WI38 (cell line): ENCODE measurements around the gene DUSP22.

Experiments
- H3K4me3 ChIP-seq: 2 replicates; pipeline ENCODE4 v1.5.1; 2011; ENCODE audit warnings: low read depth, mild to moderate bottlenecking, control low read depth, low read length
- CTCF ChIP-seq: IDR thresholded peaks from 2 replicates; pipeline ENCODE4 v1.5.1; 2012; ENCODE audit warnings: low read depth, mild to moderate bottlenecking, control low read depth, low read length

Gene DUSP22

GRCh38 chr6:379410-380181 is 87.3 kb downstream of the DUSP22 start:
- TF ChIP-seq CTCF: no peak
- H3K4me3 ChIP-seq: no peak overlapping the region

- TF ChIP-seq CTCF: no peak
Observed at GRCh38 chr6:380234-381218, 88.2 kb downstream of the DUSP22 start.

GRCh38 chr6:381742-382461 is 89.6 kb downstream of the DUSP22 start:
- no peak for TF ChIP-seq CTCF

More at GRCh38 chr6:380234-381218, 88.2 kb downstream of the DUSP22 start:
- no peak overlapping the region for H3K4me3 ChIP-seq

GRCh38 chr6:382883-383810 is 90.9 kb downstream of the DUSP22 start:
- TF ChIP-seq CTCF: no peak
- no peak overlapping the region for H3K4me3 ChIP-seq

More at GRCh38 chr6:381742-382461, 89.6 kb downstream of the DUSP22 start:
- H3K4me3 ChIP-seq: no peak overlapping the region

- no peak for TF ChIP-seq CTCF
- no peak overlapping the region for H3K4me3 ChIP-seq
Observed at GRCh38 chr6:383856-384255, 91.6 kb downstream of the DUSP22 start.

- TF ChIP-seq CTCF: no peak
- H3K4me3 ChIP-seq: no peak overlapping the region
Observed at GRCh38 chr6:384898-385297, 92.6 kb downstream of the DUSP22 start.
